Measurements from ENCODE around the gene CPSF7.
A peak's percentile ranks its signal among the peaks of the same experiment; 100 is the strongest.

CPSF7 gene

DNA sequence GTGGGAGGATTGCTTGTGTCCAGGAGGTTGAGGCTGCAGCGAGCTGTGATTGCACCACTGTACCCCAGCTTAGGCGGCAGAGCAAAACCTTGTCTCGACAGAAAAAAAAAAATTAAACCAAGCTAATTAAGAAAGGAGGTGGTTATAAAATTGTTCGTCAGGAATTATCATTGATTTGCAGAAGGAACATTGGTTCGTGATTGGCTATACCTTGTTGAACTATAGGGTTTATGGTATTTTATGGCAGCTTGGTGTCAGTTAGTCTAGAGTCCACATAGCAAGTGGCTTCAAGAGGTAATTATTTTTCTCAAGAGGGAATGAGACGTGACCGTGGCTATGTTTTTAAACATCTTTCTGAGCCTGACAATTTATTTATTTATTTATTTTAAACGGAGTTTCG lies 48.9 kb downstream of the CPSF7 start:
- DNase-seq: no peak

GRCh38 chr11:61378713-61379313 lies 51.0 kb downstream of the CPSF7 start:
- DNase-seq: no peak

DNA sequence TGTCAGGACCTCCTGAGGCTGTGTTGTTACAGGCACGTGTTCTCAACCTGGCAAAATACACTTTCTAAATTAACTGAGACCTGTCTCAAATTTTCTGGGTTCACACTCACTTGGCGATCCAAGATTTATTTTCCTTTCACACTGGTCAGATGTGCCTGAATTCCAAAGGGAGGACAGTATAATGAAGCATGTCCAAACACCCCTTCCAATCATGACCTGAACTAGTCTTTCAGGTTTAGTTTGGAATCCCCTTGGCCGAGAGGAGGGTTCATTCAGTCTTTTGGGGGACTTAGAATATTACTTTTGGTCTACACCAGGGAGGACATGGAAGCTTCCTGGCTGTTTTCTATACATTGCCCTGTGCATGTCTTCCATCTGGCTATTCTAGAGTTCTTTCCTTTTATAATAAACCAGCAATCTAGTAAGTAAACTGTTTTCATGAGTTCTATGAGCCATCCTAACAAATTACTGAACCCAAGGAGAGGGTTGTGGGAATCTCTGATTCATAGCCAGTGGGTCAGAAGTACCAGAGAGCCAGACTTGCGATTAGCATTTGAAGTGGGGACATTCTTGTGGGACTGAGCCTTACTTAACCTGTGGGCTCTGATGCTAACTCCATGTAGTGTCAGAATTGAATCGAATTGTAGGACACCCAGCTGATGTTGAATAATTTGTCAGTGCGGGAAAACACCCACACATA lies 52.2 kb downstream of the CPSF7 start:
- DNase-seq: no peak

GRCh38 chr11:61375761-61376108 lies 54.0 kb downstream of the CPSF7 start:
- DNase-seq: no peak

- no peak for DNase-seq
Observed at GRCh38 chr11:61372659-61373420, 56.9 kb downstream of the CPSF7 start.

DNA sequence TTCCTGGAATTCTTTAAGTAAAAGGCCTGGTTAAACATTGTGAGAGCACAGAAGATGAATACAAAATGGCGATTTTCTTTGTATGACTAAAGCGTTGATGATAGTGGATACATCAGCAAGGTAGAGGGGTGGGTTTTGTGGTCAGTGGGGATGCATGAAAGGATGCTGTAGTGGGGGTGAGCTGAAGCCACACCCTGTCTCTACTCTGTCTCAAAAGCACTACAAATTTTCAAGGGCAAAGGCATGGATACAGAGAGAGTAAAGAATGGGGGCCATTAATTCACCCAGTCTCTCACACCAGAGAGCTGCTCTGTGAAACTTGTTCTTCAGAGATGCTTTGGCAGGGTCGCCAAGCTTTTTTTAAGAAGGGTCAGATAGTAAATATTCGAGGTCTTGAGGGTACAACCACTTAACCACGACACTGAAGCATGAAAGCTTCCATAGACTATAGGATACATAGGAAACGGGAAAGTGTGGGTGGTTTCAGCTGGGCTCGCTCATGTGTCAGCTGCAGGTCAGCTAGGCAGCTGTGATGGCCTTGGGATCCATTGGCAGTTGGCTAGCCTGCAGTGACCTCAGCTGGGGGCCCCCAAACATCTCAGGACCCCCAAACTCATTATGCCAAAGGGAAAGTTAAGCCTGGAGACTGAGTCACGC lies 59.3 kb downstream of the CPSF7 start:
- DNase-seq: no peak

- no peak for DNase-seq
Observed at GRCh38 chr11:61369372-61370348, 60.1 kb downstream of the CPSF7 start.

DNA sequence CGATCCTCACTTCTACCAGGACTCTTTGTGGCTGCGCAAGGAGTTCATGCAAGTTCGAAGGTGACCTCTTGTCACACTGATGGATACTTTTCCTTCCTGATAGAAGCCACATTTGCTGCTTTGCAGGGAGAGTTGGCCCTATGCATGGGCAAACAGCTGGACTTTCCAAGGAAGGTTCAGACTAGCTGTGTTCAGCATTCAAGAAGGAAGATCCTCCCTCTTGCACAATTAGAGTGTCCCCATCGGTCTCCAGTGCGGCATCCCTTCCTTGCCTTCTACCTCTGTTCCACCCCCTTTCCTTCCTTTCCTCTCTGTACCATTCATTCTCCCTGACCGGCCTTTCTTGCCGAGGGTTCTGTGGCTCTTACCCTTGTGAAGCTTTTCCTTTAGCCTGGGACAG lies 61.1 kb downstream of the CPSF7 start:
- DNase-seq: no peak

GRCh38 chr11:61367406-61367805 lies 62.4 kb downstream of the CPSF7 start:
- no peak for DNase-seq

- no peak for DNase-seq
Observed at GRCh38 chr11:61364012-61364675, 65.6 kb downstream of the CPSF7 start.

GRCh38 chr11:61362542-61362875 lies 67.3 kb downstream of the CPSF7 start:
- DNase-seq: peak; percentile 30 to 31

- DNase-seq: peak; percentile 88 to 90
Observed at GRCh38 chr11:61361741-61362541, 67.8 kb downstream of the CPSF7 start, which contains the start of the genes CYB561A3 and TMEM138. Gene CYB561A3 (minus strand): TSS chr11:61361882. CDS start chr11:61356713, 5,169 bp downstream. Gene TMEM138 (plus strand): TSS chr11:61362374. CDS start chr11:61364391, 2,017 bp downstream.

GRCh38 chr11:61361237-61361740 lies 68.5 kb downstream of the CPSF7 start:
- DNase-seq: no peak

GRCh38 chr11:61359516-61359915 lies 70.3 kb downstream of the CPSF7 start:
- DNase-seq: no peak

GRCh38 chr11:61358566-61358965 lies 71.2 kb downstream of the CPSF7 start:
- DNase-seq: no peak

DNA sequence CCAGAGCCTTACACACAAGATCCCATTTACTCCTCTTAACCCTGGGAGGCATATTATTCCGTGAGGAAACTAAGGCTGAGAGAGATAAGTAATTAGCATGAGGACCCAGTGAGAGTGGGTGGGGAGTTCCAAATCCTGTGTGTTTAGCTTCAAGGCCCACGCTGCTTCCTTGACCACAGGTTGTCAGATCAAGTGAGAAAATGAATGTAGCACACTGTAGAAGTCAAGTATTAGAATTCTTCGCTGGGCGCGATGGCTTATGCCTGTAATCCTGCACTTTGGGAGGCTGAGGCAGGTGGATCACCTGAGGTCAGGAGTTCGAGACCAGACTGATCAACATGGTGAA lies 71.9 kb downstream of the CPSF7 start:
- DNase-seq: no peak

DNA sequence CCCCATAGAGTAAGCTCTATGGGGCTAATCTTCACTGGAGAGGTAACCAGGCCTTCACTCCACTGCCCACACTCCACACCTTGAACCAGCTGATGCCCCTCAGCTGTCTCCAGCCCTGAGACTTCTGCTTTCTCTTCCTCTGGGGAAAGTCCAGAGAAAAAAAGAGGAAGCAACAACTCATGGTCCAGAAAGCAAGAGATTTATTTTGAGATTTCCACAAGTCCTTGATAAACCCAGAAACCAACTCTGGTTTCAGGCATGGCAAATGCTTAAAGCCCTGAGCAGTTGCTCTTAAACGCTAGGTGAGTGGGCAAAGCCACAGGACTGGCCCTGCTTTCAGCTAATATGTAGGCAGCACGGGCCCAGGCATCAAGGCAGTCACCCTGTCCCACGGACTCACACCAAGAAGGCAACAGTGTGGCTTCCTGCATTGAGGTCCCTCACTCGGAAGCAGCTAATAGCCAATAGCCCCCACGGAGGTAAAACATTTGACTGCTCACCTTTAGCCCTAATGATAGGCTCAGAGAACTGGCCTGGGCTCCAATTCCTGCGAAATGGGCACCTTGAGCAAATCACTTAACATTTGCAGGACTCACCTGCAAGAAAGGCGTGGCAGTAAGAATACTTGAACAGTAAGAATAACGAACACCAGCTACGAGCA lies 72.4 kb downstream of the CPSF7 start:
- peak; percentile 16 to 78 for DNase-seq

DNA sequence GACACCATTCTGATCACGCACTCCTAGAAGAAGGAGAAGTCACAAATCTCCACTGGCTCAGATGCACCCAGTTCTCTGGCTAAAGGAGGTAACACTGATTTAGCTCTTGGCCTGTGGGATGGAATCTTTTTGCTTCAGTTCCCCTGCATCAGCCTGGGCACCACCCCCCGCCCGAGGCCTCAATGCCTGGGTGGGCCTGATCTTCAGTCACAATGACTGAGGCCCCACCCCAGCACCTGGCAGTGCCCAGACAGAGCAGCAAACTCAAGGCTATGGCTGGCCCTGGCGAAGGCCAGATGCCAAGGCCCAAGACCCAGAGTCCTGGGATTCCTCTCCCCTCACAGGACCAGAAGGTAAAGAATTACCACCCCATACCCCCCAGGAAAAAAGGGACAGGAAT lies 73.1 kb downstream of the CPSF7 start:
- peak in 1 of 2 donors; percentile 42 for DNase-seq

DNA sequence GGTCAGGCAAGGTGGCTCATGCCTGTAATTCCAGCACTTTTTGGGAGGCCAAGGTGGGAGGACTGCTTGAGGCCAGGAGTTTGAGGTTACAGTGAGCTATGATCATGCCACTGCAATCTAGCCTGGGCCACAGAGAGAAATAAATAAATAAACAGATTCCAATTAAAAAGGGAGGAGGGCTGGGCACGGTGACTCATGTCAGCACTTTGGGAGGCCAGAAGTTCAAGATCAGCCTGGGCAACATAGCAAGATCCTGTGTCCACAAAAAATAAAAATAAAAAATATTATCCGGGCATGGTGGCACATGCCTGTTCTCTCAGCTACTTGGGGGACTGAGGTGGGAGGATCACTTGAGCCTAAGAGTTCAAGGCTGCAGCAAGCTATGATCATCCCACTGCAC lies 75.6 kb downstream of the CPSF7 start:
- DNase-seq: no peak

All from CD4-positive, alpha-beta T cell treated with Interleukin-1 beta for 1 hour (primary cell).